Transverse colon (tissue), 4 donors: Measurements from ENCODE around the gene BMPR2. TPM values are rescaled to one million over a fixed set of nuclear protein-coding genes. Genes with fewer than 3 reads are reported as not detected.
A peak's percentile ranks its signal among the peaks of the same experiment; 100 is the strongest.

Experiments used
- DNase-seq: peaks from one replicate; pipeline ENCODE4 v3.0.0-alpha.2; 2019
- H3K27ac ChIP-seq, 4 donors: fragments of 200-600 bp; sonication (generic); 2 replicates each; pipeline ENCODE4 v1.5.1; 2016 to 2018; ENCODE audit warnings: inconsistent platforms in 4 of 4
- H3K27me3 ChIP-seq: fragments of 200-600 bp; sonication (generic); 2 replicates; pipeline ENCODE4 v1.5.1; 2017; ENCODE audit warnings: inconsistent platforms
- H3K36me3 ChIP-seq, 4 donors: fragments of 200-600 bp; sonication (generic); 2 replicates each; pipeline ENCODE4 v1.5.1; 2017 to 2019; ENCODE audit warnings: inconsistent platforms in 4 of 4
- H3K4me1 ChIP-seq, 4 donors: fragments of 200-600 bp; sonication (generic); 2 replicates each; pipeline ENCODE4 v1.5.1; 2017 to 2020; ENCODE audit warnings: inconsistent platforms in 4 of 4
- H3K4me3 ChIP-seq, 4 donors: fragments of 200-600 bp; sonication (generic); 1 replicate in 1 of 4; 2 replicates in 3 of 4; pipeline versions ENCODE4 v1.5.1 to v1.6.1; 2017 to 2019; ENCODE audit warnings: inconsistent platforms in 4 of 4
- H3K9me3 ChIP-seq, 2 donors: fragments of 200-600 bp; sonication (generic); 2 replicates each; pipeline ENCODE4 v1.5.1; 2017 to 2019; ENCODE audit warnings: inconsistent platforms in 2 of 2
- EP300 ChIP-seq: sonication (generic); formaldehyde crosslinking; IDR thresholded peaks from one replicate; pipeline ENCODE4 v1.6.1; 2017; ENCODE audit warnings: antibody characterized with exemption, low read depth
- POLR2A ChIP-seq: fragments of 450-650 bp; IDR thresholded peaks from one replicate; pipeline ENCODE4 v1.6.1; 2016; ENCODE audit warnings: antibody characterized with exemption, mild to moderate bottlenecking, moderate library complexity
- POLR2AphosphoS5 ChIP-seq, 3 donors: sonication (generic); formaldehyde crosslinking; IDR thresholded peaks; one replicate each; pipeline ENCODE4 v1.6.1; 2016; ENCODE audit warnings: antibody characterized with exemption in 3 of 3
- WGBS, 2 donors: methylation state at CpG; one replicate each; pipeline ENCODE4 v1.1.5; 2018; ENCODE audit warnings: low coverage in 1 of 2; 5-methylcytosine and 5-hydroxymethylcytosine counted together
- in situ Hi-C, 4 donors: fragments of 200-750 bp; cut with MboI; loops; one replicate each; pipeline versions ENCODE4 v1.15.0 to v1.15.1; 2017; ENCODE audit warnings: low sequenced_read_pairs in 3 of 4, low pct_ligation_motif_present in 1 of 4, low pct_unique_long_range_greater_than_20kb in 1 of 4
- intact Hi-C: fragments of 100-400 bp; cut with DNase I; formaldehyde crosslinking; loops from one replicate; pipeline ENCODE4 v1.15.1; 2023; ENCODE audit warnings: low total_unique reads
- total RNA-seq, 4 donors: library from RNA; depleted of rRNA; stranded (reverse); fragments of >200 nt; gene quantifications; one replicate each; pipeline ENCODE4 v1.1.0, GENCODE V29; 2016
- TF ChIP-seq, protein P1 (sequence below), 5 experiments: fragments of 200-600 bp in 3 of 5; fragments of 450-650 bp in 2 of 5; sonication (generic) in 3 of 5; IDR thresholded peaks; 1 replicate in 2 of 5; 2 replicates in 3 of 5; pipeline ENCODE4 v1.5.1; 2016 to 2017; ENCODE audit warnings: antibody characterized with exemption in 5 of 5, inconsistent platforms in 3 of 5, mild to moderate bottlenecking in 2 of 5, moderate library complexity in 1 of 5

Gene BMPR2
- total RNA-seq, 4 donors from 2014 or later = 16.5 to 40.5 (median 26.5) TPM

DNA sequence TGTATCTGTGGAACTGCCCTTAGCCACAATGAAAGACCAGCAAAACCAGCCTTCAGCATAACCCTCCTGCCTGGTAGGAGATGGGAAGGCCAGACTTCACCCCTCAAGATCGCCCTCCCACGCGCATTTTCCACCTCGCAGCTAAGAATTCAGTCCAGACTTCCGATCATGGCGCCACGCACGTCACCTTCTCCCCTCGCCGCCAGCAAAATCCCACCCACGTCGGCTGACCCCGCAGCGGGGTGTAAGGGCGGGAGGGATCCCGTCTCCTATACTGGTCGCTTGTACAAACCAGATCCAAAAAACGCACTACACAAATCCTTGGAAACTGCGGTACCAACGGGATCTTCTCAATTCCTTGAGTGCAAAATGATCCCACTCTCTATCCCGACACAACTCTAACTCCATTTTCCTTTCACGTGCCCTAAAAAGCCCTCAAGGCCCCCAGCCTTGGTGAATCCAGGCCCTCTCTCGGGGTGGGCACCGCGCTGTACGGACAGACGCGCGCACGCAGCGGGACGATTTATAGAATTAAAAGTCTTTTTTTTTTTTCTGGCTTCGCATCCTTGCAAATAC lies 1.0 kb upstream of the BMPR2 start:
- Histone ChIP-seq H3K36me3 (no peaks in the 10 kb centered on the region), H3K9me3 (no peaks in the 10 kb centered on the region), H3K27ac (peak overlapping the region; percentile 95 to 99 (median 96)), H3K27me3 (no peaks in the 10 kb centered on the region), H3K4me1 (peaks cover 0 to 25% (median 15%) of the 10 kb centered on the region in 4 donors), H3K4me3 (peak overlapping the region; percentile 34 to 84 (median 78))
- in situ Hi-C loops = no loop called here
- 1% methylated on average over 33 of the region's 33 CpGs; no CpG with 5 or more reads in 1 of the 2 donors for WGBS, 2 donors
- peak in 2 of 3 donors; percentile 3 to 41 for TF ChIP-seq POLR2AphosphoS5 (IDR thresholded peaks at IDR 0.05)
- TF ChIP-seq, protein P1, sequence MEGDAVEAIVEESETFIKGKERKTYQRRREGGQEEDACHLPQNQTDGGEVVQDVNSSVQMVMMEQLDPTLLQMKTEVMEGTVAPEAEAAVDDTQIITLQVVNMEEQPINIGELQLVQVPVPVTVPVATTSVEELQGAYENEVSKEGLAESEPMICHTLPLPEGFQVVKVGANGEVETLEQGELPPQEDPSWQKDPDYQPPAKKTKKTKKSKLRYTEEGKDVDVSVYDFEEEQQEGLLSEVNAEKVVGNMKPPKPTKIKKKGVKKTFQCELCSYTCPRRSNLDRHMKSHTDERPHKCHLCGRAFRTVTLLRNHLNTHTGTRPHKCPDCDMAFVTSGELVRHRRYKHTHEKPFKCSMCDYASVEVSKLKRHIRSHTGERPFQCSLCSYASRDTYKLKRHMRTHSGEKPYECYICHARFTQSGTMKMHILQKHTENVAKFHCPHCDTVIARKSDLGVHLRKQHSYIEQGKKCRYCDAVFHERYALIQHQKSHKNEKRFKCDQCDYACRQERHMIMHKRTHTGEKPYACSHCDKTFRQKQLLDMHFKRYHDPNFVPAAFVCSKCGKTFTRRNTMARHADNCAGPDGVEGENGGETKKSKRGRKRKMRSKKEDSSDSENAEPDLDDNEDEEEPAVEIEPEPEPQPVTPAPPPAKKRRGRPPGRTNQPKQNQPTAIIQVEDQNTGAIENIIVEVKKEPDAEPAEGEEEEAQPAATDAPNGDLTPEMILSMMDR (IDR thresholded peaks at IDR 0.05) = no peak
- no peak for TF ChIP-seq EP300
- TF ChIP-seq POLR2A = no peak
- intact Hi-C loops = loop anchor here (5.0 kb wide), 1 partner anchor 108 kb away; the partner anchor contains the start of gene NOP58
- DNase-seq = peak; percentile 57

DNA sequence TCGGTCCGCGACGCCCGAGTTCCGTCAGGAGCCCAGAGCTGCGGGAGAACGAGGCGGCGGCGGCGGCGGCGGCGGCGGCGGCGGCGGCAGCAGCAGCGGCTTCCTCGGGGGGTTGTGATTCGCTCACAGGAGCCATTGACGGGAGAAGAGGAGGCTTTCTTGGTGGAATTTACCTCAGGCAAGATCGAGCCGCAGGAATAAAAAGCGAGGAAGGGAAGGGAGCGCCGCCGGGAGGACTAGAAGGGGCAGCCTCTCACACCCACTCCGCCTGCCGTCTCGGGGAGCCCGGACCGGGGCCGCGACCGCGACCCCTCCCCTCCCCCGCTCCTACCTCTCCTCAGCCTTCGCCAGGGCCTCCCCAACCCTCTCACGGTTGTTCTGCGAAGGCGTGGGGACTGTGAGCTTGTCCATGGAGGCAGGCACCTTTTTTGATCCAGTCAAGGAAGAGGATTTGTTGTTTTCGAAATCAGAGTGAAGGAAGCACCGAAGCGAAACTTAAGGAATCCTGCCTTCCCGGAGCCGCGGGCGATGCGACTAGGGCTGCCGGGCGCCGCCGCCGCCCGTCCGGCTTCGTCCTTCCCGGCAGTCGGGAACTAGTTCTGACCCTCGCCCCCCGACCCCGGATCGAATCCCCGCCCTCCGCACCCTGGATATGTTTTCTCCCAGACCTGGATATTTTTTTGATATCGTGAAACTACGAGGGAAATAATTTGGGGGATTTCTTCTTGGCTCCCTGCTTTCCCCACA lies 506 bp downstream of the BMPR2 start:
- in situ Hi-C loops (no loop called here), intact Hi-C loops (loop anchor here (5.0 kb wide), 1 partner anchor 109 kb away; the partner anchor contains the start of gene NOP58)
- peak overlapping the region; percentile 95 to 99 (median 96) for H3K27ac ChIP-seq
- no peaks in the 10 kb centered on the region for H3K9me3 ChIP-seq
- WGBS, 2 donors = 0% methylated on average over 15 to 64 of the region's 69 CpGs
- DNase-seq = peak; percentile 51
- TF ChIP-seq POLR2A (no peak), EP300 (no peak), POLR2AphosphoS5 (IDR thresholded peaks at IDR 0.05) (peak in 2 of 3 donors; percentile 4 to 6)
- peaks cover 2 to 38% (median 19%) of the 10 kb centered on the region in 4 donors for H3K4me1 ChIP-seq
- no peaks in the 10 kb centered on the region for H3K27me3 ChIP-seq
- no peaks in the 10 kb centered on the region for H3K36me3 ChIP-seq
- peak overlapping the region; percentile 78 to 84 (median 80) for H3K4me3 ChIP-seq

DNA sequence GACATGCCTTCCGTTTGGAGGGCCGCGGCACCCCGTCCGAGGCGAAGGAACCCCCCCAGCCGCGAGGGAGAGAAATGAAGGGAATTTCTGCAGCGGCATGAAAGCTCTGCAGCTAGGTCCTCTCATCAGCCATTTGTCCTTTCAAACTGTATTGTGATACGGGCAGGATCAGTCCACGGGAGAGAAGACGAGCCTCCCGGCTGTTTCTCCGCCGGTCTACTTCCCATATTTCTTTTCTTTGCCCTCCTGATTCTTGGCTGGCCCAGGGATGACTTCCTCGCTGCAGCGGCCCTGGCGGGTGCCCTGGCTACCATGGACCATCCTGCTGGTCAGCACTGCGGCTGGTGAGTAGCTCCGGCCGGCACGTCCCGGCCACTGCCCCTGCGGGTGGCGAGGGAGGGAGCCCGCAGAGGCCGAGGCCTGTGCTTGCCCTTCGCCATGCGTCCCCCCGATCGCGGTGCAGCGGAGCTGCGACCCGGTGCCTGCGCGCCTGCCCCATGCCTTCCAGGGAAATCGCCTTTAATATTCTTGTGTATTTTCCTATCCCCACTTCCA lies 1.2 kb downstream of the BMPR2 start:
- peak; percentile 48 for DNase-seq
- Histone ChIP-seq H3K36me3 (no peaks in the 10 kb centered on the region), H3K27me3 (no peaks in the 10 kb centered on the region), H3K9me3 (no peaks in the 10 kb centered on the region), H3K4me3 (peak overlapping the region; percentile 78 to 84 (median 80)), H3K4me1 (peaks cover 3 to 43% (median 19%) of the 10 kb centered on the region in 4 donors), H3K27ac (peak overlapping the region; percentile 95 to 99 (median 96))
- intact Hi-C loops = loop anchor here (5.0 kb wide), 1 partner anchor 110 kb away; the partner anchor contains the start of gene NOP58
- 1% methylated on average over 38 of the region's 38 CpGs; no CpG with 5 or more reads in 1 of the 2 donors for WGBS, 2 donors
- in situ Hi-C loops = no loop called here
- TF ChIP-seq POLR2AphosphoS5 (IDR thresholded peaks at IDR 0.05) = peak in 1 of 3 donors; percentile 46
- TF ChIP-seq, protein P1 (IDR thresholded peaks at IDR 0.05) = no peak

DNA sequence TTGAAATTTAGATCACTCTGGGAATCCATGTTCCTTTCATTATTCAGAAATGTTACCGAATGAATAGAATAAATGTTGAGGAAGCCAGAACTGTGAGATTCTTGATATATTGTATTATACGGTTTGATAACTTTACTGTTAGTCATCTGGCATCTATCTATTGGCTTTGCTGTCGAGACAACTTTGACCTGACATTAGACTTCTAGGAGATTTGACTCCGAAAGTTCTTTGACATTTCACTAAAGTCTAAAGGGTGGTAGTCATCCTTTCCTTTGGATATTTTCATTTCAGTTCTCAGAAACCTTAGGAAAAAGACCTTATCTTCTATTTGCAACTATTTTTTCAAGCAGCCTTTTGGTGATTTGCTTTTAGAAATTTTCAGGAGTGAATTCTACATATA lies 1.9 kb downstream of the BMPR2 start:
- Histone ChIP-seq H3K9me3 (no peaks in the 10 kb centered on the region), H3K36me3 (no peaks in the 10 kb centered on the region), H3K4me1 (peaks cover 3 to 47% (median 19%) of the 10 kb centered on the region in 4 donors), H3K4me3 (peak overlapping the region; percentile 78 to 84 (median 80)), H3K27me3 (no peaks in the 10 kb centered on the region), H3K27ac (peak overlapping the region; percentile 95 to 99 (median 96))
- WGBS, 2 donors = 6 to 7% methylated on average over 3 to 4 of the region's 4 CpGs
- intact Hi-C loops = loop anchor here (5.0 kb wide), 1 partner anchor 111 kb away; the partner anchor contains the start of gene NOP58
- in situ Hi-C loops = no loop called here
- DNase-seq = no peak
- TF ChIP-seq EP300 = no peak
- TF ChIP-seq, protein P1 (IDR thresholded peaks at IDR 0.05) = no peak
- TF ChIP-seq POLR2A = no peak
